EH (cell line): ENCODE data around the gene SRGN.
"Not testable (repeated sequence)": the region's sequence is repeated elsewhere in the genome, so short reads cannot be mapped to it uniquely, and the experiment has no call there.

Experiments used
- DNase-seq: peaks from one replicate; pipeline ENCODE4 v3.0.0-alpha.2; 2015; ENCODE audit warnings: low read depth

Gene SRGN

DNA sequence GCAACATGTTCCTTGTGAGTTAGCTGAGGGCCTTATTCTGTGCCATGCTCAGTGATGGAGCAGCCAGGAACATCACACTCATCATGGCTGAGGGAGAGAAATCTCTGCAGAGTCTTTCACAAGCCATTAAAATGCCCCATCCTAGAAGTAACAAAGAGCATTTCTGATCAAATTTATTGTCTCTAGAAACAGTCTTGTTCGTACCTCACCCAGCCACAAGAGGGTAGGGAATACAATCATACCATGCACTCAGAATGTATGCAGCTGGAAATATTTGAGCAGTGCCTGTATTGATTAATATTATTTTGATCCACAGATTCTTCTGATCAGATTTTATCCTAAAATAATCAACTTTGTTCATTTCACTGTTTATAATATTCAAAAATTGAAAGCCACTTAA, 53.4 kb downstream of the SRGN start:
- DNase-seq: no peak

DNA sequence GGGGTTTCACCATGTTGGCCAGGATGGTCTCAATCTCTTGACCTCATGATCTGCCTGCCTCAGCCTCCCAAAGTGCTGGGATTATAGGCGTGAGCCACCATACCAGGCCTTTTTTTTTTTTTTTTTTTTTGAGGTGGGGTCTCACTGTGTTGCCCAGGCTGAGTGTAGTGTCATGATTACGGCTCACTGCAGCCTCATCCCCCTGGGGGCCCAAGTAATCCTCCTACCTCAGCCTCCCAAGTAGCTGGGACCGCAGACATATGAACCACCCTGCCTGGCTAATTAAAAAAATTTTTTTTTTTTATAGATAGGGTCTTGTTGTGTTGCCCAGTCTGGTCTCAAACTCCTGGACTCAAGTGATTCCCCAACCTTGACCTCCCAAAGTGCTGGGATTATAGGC, 54.2 kb downstream of the SRGN start:
- DNase-seq: not testable (repeated sequence)

GRCh38 chr10:69142983-69143382, 55.1 kb downstream of the SRGN start:
- DNase-seq: no peak

DNA sequence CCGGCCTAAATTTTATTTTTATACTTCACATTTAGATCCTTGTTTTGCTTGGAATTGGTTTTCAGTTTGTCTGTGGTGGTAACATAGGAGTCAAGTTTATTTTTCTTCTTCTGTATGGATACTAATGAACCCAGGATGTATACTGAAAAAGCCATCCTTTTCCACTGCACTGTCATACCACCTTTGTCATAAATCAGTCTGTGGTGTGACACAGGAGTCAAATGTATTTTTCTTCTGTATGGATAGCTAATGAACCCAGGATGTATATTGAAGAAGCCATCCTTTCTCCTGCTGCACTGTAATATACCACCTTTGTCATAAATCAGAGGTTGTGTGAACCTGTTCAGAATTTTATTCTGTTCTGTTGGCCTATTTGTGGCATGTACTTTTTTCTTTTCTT, 57.4 kb downstream of the SRGN start:
- no peak for DNase-seq

DNA sequence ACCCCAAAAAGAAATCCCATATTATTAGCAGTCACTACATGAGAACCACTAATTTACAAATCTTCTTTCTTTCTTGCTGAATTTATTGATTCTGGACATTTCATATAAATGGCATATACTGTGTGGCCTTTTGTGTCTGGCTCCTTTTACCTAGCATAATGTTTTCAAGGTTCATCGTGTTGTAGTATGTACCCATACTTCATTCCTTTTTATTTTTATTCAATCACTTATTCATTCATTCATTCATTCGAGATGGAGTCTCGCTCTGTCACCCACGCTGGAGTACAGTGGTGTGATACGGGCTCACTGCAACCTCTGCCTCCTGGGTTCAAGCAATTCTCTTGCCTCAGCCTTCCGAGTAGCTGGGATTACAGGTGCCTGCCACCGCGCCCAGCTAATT, 58.0 kb downstream of the SRGN start:
- DNase-seq: no peak

DNA sequence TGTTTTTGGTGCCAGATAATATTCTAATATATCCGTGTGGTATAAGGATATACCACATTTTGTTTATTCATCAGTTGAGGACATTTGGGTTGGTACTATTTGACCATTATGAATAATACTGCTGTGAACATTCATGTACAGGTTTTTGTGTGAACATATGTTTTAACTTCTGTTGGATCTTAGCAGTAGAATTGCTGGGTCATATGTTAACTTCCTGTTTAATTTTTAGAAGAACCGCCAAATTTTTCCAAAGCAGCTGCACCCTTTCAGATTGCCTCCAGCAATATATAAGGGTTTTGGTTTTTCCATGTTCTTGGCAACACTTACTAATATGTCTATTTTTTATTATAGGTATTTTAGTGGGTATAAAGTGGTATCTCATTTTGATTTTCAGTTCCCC, 58.9 kb downstream of the SRGN start:
- peak; percentile 14 for DNase-seq

GRCh38 chr10:69151984-69152383, 64.1 kb downstream of the SRGN start:
- DNase-seq: no peak

- no peak for DNase-seq
Measured at GRCh38 chr10:69153227-69153626, 65.3 kb downstream of the SRGN start.
